ENCODE results near the gene MLLT3. TPM values are rescaled to one million over a fixed set of nuclear protein-coding genes. Genes with fewer than 3 reads are reported as not detected.

Gene MLLT3
- total RNA-seq, 3 donors from 2014 or later = 8.8 to 30.3 (median 22.6) TPM

GRCh38 chr9:20569525-20569924 lies 52.8 kb downstream of the MLLT3 start:
- H3K27me3 ChIP-seq = no peaks in the 10 kb centered on the region

DNA sequence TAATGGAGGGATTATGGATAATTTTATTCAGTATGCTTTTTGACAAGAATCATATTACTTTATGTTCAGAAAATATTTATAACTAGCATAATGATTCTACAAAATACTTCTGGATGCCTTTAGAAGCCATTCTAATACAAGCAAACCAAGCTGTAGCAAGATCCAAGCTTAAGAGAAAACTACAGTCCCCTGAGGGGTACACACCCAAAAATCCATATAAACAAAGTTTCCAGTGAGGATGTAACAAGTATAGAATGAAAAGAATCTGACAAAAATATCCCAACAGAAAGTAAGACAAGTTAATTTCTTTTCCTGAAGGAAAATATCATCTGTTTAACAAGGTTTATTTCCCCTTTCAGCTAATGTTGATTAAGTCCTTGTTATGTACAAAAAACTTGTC lies 53.9 kb downstream of the MLLT3 start:
- no peaks in the 10 kb centered on the region for H3K4me1 ChIP-seq
- H3K9me3 ChIP-seq = no peaks in the 10 kb centered on the region
- H3K4me3 ChIP-seq = no peak overlapping the region
- H3K36me3 ChIP-seq = no peaks in the 10 kb centered on the region
- no peak for DNase-seq (ENCODE audit: low spot score in 2 of 2)
- intact Hi-C loops (cut with DNase I; ENCODE audit: low total_unique reads) = no loop called here
- no peak overlapping the region for H3K27ac ChIP-seq
- no peak for TF ChIP-seq POLR2AphosphoS5 (IDR thresholded peaks at IDR 0.05)
- H3K27me3 ChIP-seq = no peaks in the 10 kb centered on the region

More at GRCh38 chr9:20569525-20569924, 52.8 kb downstream of the MLLT3 start:
- Histone ChIP-seq H3K4me3 (no peak overlapping the region), H3K4me1 (no peaks in the 10 kb centered on the region), H3K36me3 (no peaks in the 10 kb centered on the region), H3K9me3 (no peaks in the 10 kb centered on the region), H3K27ac (no peak overlapping the region)
- intact Hi-C loops (cut with DNase I; ENCODE audit: low total_unique reads) = no loop called here
- no peak for DNase-seq (ENCODE audit: low spot score in 2 of 2)
- TF ChIP-seq POLR2A (IDR thresholded peaks at IDR 0.05) = no peak
- no peak for TF ChIP-seq POLR2AphosphoS5 (IDR thresholded peaks at IDR 0.05)
- TF ChIP-seq, protein P1, sequence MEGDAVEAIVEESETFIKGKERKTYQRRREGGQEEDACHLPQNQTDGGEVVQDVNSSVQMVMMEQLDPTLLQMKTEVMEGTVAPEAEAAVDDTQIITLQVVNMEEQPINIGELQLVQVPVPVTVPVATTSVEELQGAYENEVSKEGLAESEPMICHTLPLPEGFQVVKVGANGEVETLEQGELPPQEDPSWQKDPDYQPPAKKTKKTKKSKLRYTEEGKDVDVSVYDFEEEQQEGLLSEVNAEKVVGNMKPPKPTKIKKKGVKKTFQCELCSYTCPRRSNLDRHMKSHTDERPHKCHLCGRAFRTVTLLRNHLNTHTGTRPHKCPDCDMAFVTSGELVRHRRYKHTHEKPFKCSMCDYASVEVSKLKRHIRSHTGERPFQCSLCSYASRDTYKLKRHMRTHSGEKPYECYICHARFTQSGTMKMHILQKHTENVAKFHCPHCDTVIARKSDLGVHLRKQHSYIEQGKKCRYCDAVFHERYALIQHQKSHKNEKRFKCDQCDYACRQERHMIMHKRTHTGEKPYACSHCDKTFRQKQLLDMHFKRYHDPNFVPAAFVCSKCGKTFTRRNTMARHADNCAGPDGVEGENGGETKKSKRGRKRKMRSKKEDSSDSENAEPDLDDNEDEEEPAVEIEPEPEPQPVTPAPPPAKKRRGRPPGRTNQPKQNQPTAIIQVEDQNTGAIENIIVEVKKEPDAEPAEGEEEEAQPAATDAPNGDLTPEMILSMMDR (IDR thresholded peaks at IDR 0.05) = no peak

DNA sequence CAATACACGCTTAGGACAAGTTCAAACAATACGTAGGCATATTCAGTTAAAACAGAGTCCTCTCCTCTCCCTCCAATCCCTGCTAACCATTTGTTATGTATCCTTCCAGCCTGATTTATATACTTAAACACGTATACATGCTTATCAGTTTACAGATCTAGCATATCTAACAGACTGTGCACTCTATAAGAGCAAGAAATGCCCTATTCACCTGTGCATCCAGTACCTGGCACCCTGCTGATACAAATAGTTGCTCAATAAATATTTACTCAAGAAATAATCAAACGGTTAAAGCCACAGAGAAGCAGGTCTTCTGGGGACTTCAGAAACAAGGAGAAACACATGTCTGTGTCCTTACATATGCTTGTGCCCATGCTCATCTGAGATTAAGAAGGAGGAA lies 55.9 kb downstream of the MLLT3 start:
- no peak for TF ChIP-seq POLR2A (IDR thresholded peaks at IDR 0.05)
- no peak for TF ChIP-seq POLR2AphosphoS5 (IDR thresholded peaks at IDR 0.05)
- TF ChIP-seq, protein P1 (IDR thresholded peaks at IDR 0.05) = no peak
- Histone ChIP-seq H3K27me3 (no peaks in the 10 kb centered on the region), H3K36me3 (no peaks in the 10 kb centered on the region), H3K4me3 (no peak overlapping the region), H3K4me1 (no peaks in the 10 kb centered on the region), H3K27ac (no peak overlapping the region), H3K9me3 (no peaks in the 10 kb centered on the region)
- no peak for DNase-seq (ENCODE audit: low spot score in 2 of 2)
- intact Hi-C loops (cut with DNase I; ENCODE audit: low total_unique reads) = no loop called here

DNA sequence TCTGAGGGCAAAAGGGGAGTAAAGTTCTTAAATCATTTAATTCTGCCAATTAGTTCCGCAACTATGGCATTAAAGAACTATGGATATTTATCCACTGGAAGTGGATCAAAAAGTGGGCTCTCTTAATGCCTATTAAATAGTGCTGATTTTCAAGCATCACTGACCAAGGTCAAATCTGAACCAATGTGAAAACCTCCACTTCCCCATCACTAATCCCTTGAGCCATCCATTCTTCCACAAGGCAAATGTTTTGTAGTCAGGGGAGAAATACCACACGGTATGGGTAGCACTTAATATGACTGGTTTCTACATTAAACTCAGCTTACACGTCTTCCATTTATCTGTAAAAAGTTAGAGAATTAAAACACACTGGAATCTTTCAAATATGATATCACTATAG lies 57.6 kb downstream of the MLLT3 start:
- no peaks in the 10 kb centered on the region for H3K4me1 ChIP-seq
- H3K36me3 ChIP-seq = no peaks in the 10 kb centered on the region
- TF ChIP-seq POLR2AphosphoS5 (IDR thresholded peaks at IDR 0.05) (no peak), POLR2A (IDR thresholded peaks at IDR 0.05) (no peak)
- TF ChIP-seq, protein P1 (IDR thresholded peaks at IDR 0.05) = no peak
- no peak overlapping the region for H3K4me3 ChIP-seq
- H3K27ac ChIP-seq = no peak overlapping the region
- H3K27me3 ChIP-seq = no peaks in the 10 kb centered on the region
- intact Hi-C loops (cut with DNase I; ENCODE audit: low total_unique reads) = no loop called here
- H3K9me3 ChIP-seq = no peaks in the 10 kb centered on the region
- DNase-seq (ENCODE audit: low spot score in 2 of 2) = no peak

DNA sequence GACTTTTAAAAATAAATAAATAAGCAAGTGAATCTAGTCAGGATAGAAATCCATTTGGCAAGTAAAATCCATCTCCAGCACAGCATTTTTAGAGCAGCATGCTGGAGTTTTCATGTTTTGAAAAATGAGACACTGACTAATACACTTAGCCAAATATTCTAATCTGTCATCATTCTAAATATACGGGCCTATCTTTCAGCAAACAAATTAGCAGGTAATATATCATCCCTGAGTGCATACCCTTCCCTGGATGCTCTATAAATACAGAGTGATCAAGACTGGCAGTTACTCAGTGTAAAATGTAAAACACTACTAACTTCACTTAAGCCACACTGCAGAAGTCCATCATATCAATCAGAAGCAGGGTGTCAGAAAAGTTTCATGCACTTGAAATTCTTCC lies 58.4 kb downstream of the MLLT3 start:
- Histone ChIP-seq H3K4me3 (no peak overlapping the region), H3K36me3 (no peaks in the 10 kb centered on the region), H3K9me3 (no peaks in the 10 kb centered on the region), H3K27me3 (no peaks in the 10 kb centered on the region), H3K4me1 (no peaks in the 10 kb centered on the region), H3K27ac (no peak overlapping the region)
- intact Hi-C loops (cut with DNase I; ENCODE audit: low total_unique reads) = no loop called here
- TF ChIP-seq POLR2A (IDR thresholded peaks at IDR 0.05) (no peak), POLR2AphosphoS5 (IDR thresholded peaks at IDR 0.05) (no peak)
- TF ChIP-seq, protein P1 (IDR thresholded peaks at IDR 0.05) = no peak
- no peak for DNase-seq (ENCODE audit: low spot score in 2 of 2)

GRCh38 chr9:20562051-20562450 lies 60.2 kb downstream of the MLLT3 start:
- Histone ChIP-seq H3K4me1 (no peaks in the 10 kb centered on the region), H3K36me3 (no peaks in the 10 kb centered on the region), H3K27me3 (no peaks in the 10 kb centered on the region), H3K9me3 (no peaks in the 10 kb centered on the region), H3K4me3 (no peak overlapping the region), H3K27ac (no peak overlapping the region)
- TF ChIP-seq POLR2A (IDR thresholded peaks at IDR 0.05) (no peak), POLR2AphosphoS5 (IDR thresholded peaks at IDR 0.05) (no peak)
- TF ChIP-seq, protein P1 (IDR thresholded peaks at IDR 0.05) = no peak
- intact Hi-C loops (cut with DNase I; ENCODE audit: low total_unique reads) = no loop called here
- no peak for DNase-seq (ENCODE audit: low spot score in 2 of 2)
